ENCODE measurements around the gene ARNT2.

- TF ChIP-seq CTCF (IDR thresholded peaks at IDR 0.05), result no peak
- no peak for TF ChIP-seq ZFX (IDR thresholded peaks at IDR 0.05; ENCODE audit: borderline replicate concordance)
Observed at GRCh38 chr15:80615361-80615736, 211.2 kb downstream of the ARNT2 start.

All from 22Rv1 (cell line).